ENCODE data around the gene VSIR. TPM values are rescaled to one million over a fixed set of nuclear protein-coding genes. Genes with fewer than 3 reads are reported as not detected.

Gene VSIR
- total RNA-seq, 1 experiment from 2014 or later, result 18.5 TPM

- no peak overlapping the region for H3K4me2 ChIP-seq (ENCODE audit: low read length)
- no peaks in the 10 kb centered on the region for H3K27me3 ChIP-seq (ENCODE audit: insufficient read depth, low read length)
- no peaks in the 10 kb centered on the region for H3K79me2 ChIP-seq (ENCODE audit: insufficient read depth, low read length)
- H3K36me3 ChIP-seq (ENCODE audit: control insufficient read depth in 1 of 2, insufficient read depth in 2 of 2, low read length in 2 of 2), result no peaks in the 10 kb centered on the region
- ChIA-PET POLR2A (no interaction called here), RAD21 (ENCODE audit: low non-redundant PET in 1 of 2, low total read pairs in 2 of 2, uncharacterized antibody in 2 of 2, unreplicated experiment in 2 of 2) (no interaction called here), CTCF (no interaction called here)
- H3K4me1 ChIP-seq (ENCODE audit: control insufficient read depth in 1 of 2, insufficient read depth in 2 of 2, low read length in 2 of 2), result peaks cover 3 to 13% of the 10 kb centered on the region in 2 experiments; a peak in 2 of 4 replicates
- H3K9me2 ChIP-seq (ENCODE audit: insufficient read depth), result no peaks in the 10 kb centered on the region
- H3K9ac ChIP-seq (ENCODE audit: low read length), result no peak overlapping the region
- no peaks in the 10 kb centered on the region for H4K20me1 ChIP-seq (ENCODE audit: insufficient read depth)
- no peak for DNase-seq (ENCODE audit: low read depth, low spot score)
- no peak for ATAC-seq
- H3K27ac ChIP-seq (ENCODE audit: low read depth, low read length), result no peak overlapping the region
- TF ChIP-seq CEBPB (IDR thresholded peaks at IDR 0.05; ENCODE audit: low read depth), result no peak
- no peak for TF ChIP-seq POLR2AphosphoS5 (IDR thresholded peaks at IDR 0.05; ENCODE audit: low read depth, low read length)
- no peak for TF ChIP-seq JUND (IDR thresholded peaks at IDR 0.05)
- no peaks in the 10 kb centered on the region for H3K9me3 ChIP-seq (ENCODE audit: control insufficient read depth in 1 of 2, insufficient read depth in 1 of 2, low read depth in 1 of 2, low read length in 2 of 2)
- intact Hi-C loops (cut with micrococcal nuclease), result no loop called here
- BruUV-seq (replicated peaks), result no TSS peak
- H3K4me3 ChIP-seq (replicated peaks in 1 of 2; ENCODE audit: low read depth in 1 of 2, low read length in 2 of 2), result no peak overlapping the region
- no peak overlapping the region for H2AFZ ChIP-seq (ENCODE audit: low read depth, low read length, poor library complexity, severe bottlenecking)
Observed at GRCh38 chr10:71754562-71754961, 18.8 kb downstream of the VSIR start.

- no peaks in the 10 kb centered on the region for H3K9me3 ChIP-seq (ENCODE audit: control insufficient read depth in 1 of 2, insufficient read depth in 1 of 2, low read depth in 1 of 2, low read length in 2 of 2)
- BruUV-seq (replicated peaks), result no TSS peak
- H3K36me3 ChIP-seq (ENCODE audit: control insufficient read depth in 1 of 2, insufficient read depth in 2 of 2, low read length in 2 of 2), result no peaks in the 10 kb centered on the region
- H3K27me3 ChIP-seq (ENCODE audit: insufficient read depth, low read length), result no peaks in the 10 kb centered on the region
- no peak overlapping the region for H3K9ac ChIP-seq (ENCODE audit: low read length)
- H3K79me2 ChIP-seq (ENCODE audit: insufficient read depth, low read length), result no peaks in the 10 kb centered on the region
- ChIA-PET RAD21 (ENCODE audit: low non-redundant PET in 1 of 2, low total read pairs in 2 of 2, uncharacterized antibody in 2 of 2, unreplicated experiment in 2 of 2) (no interaction called here), CTCF (no interaction called here), POLR2A (no interaction called here)
- no peak for ATAC-seq
- H3K9me2 ChIP-seq (ENCODE audit: insufficient read depth), result no peaks in the 10 kb centered on the region
- no peak overlapping the region for H3K4me2 ChIP-seq (ENCODE audit: low read length)
- H3K4me1 ChIP-seq (ENCODE audit: control insufficient read depth in 1 of 2, insufficient read depth in 2 of 2, low read length in 2 of 2), result peaks cover 0 to 8% of the 10 kb centered on the region in 2 experiments; a peak in 2 of 4 replicates
- intact Hi-C loops (cut with micrococcal nuclease), result no loop called here
- no peaks in the 10 kb centered on the region for H4K20me1 ChIP-seq (ENCODE audit: insufficient read depth)
- H2AFZ ChIP-seq (ENCODE audit: low read depth, low read length, poor library complexity, severe bottlenecking), result no peak overlapping the region
- no peak for TF ChIP-seq ZBTB33 (IDR thresholded peaks at IDR 0.05; ENCODE audit: extremely low read depth, insufficient replicate concordance, low read length)
- H3K4me3 ChIP-seq (replicated peaks in 1 of 2; ENCODE audit: low read depth in 1 of 2, low read length in 2 of 2), result no peak overlapping the region
- H3K27ac ChIP-seq (ENCODE audit: low read depth, low read length), result no peak overlapping the region
- DNase-seq (ENCODE audit: low read depth, low spot score), result no peak
Observed at GRCh38 chr10:71753960-71754505, 19.3 kb downstream of the VSIR start.

Measured in HCT116 (cell line).